ENCODE data around the gene RNF224.

Gene RNF224

DNA sequence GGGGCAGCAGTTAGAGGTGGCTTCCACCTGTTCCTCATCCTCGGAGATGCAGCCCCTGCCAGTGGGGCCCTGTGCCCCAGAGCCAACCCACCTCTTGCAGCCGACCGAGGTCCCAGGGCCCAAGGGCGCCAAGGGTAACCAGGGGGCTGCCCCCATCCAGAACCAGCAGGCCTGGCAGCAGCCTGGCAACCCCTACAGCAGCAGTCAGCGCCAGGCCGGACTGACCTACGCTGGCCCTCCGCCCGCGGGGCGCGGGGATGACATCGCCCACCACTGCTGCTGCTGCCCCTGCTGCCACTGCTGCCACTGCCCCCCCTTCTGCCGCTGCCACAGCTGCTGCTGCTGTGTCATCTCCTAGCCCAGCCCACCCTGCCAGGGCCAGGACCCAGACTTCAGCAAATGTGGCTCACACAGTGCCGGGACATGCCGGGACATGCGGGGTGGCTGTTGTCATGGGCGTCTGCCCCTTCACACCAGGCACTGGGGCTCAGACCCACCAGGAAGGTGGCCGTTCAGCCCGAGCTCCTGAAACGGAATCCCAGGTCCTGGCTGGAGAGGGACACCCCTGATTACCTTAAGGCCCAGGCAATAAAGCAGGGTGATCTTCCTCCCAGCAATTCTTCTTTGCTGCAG is 1.5 kb upstream of the RNF224 start:
- DNase-seq = no peak

DNA sequence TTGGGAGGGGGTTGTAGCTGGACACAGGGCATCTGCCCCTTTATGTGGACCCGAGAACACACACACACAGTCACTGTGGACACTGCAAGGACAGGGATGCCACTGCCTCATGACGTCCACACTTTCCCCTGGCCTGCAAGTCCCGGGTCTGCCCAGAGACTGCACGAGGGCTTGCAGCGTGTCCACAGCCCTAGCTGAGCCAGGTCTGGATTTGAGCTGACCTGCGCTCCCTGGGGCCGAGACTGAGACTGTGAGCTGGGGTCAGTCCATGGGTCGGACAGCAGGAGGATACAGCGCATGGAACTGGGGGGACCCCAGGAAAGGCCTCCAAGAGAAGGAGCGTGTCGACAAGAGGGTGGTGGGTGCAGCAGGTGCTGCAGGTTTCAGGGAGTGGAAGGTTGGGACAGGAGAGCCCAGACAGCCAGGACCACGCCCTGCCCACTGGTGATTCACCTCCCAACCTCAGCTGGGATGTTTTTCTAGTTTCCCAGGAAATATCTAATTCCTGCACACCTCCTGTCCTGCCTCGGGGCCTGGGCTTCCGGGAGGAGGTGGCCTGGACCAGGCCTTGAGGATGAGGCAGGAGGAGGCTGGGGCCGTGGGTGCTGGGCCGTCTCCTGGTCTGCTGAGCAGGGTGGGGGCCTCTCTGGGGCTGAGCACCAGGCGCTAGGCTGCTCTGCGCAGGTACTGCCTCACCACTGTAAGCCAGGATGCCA is 806 bp upstream of the RNF224 start:
- no peak for DNase-seq

DNA sequence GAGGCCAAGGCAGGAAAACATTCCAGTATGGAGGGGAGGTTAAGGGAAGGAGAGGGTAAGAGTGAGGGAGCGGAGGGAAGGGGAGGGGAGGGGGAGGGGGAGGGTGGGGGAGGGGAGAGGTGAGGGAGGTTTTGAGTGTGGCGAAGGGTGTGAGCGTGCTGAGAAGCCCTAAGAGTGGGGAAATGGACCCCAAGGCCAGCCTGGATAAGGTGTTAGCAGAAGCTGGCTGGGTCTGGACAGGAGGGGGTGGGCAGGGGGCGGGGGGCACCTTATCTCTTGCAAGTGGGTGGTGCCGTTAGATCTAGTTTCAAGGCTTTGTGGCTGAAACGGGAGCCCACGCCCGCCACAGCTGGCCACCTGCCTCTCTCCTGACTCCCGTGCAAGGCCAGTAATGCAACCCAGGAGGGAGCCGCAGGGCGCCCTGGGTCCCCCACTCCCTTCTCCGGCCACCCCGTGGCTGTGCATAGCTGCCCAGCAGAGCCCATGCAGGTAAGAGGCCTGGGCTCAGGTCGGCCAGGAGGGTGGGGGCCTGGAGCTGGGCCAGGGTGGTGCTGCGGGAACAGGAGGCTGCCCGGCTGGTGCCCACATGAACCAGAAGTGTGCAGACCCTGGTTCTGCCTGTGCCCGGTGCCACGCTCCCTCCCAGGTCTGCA is 677 bp downstream of the RNF224 start:
- no peak for DNase-seq

GRCh38 chr9:137228506-137228967 is 1.2 kb downstream of the RNF224 start:
- DNase-seq = no peak

DNA sequence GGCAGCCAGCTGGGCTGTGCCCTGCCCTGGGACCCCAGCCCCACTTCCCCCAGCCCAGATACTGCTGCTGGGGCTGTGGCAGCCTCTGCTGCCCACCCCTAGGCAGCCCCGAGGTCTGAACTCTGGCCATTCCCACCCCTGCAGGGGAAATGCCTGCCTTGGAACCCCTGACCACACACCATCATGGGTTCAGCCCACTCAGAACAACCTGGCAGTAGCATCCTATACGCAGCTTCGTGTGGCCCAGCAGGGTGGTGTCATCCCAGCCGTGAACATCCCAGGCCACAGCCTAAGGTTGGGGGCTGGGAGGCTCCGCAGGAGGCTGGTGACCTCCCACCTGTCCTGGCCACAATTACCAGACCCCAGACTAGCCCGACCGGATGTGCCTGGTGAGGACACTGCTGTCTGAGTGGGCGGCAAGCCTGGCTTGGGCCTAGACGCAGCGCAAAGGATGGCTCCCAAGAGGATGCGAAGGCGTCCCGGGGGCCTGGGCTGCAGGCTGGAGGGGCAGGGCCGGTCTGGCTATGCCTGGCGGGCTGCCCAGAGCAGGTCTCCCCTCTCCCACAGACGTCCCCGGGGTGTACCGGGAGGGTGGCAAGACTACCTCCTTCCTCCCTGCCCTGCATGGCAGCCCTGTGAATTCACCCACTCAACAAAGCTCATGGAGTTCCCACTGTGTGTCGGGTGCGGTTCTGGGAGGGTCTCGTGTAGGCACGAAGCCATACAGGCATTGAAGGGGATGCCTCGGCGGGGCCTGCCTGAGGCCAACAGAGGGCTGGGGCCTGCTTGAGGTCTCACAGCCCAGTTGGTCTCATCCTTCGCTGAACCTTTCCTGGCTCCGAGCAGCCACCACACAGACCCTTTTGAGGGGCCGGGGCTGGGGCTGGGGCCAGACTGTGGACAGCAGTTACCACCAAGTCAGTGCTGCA is 1.9 kb downstream of the RNF224 start:
- DNase-seq = no peak

- DNase-seq = no peak
These were observed 2.8 kb downstream of the RNF224 start for GRCh38 chr9:137229903-137230704.

GRCh38 chr9:137230705-137231371 is 3.5 kb downstream of the RNF224 start, which contains the start of gene SLC34A3:
Gene SLC34A3 (plus strand): TSS chr9:137230901. CDS start chr9:137231703, 802 bp downstream.
- no peak for DNase-seq

- DNase-seq = no peak
These were observed 4.2 kb downstream of the RNF224 start for GRCh38 chr9:137231372-137232039.

GRCh38 chr9:137232101-137232500 is 4.8 kb downstream of the RNF224 start:
- no peak for DNase-seq

DNA sequence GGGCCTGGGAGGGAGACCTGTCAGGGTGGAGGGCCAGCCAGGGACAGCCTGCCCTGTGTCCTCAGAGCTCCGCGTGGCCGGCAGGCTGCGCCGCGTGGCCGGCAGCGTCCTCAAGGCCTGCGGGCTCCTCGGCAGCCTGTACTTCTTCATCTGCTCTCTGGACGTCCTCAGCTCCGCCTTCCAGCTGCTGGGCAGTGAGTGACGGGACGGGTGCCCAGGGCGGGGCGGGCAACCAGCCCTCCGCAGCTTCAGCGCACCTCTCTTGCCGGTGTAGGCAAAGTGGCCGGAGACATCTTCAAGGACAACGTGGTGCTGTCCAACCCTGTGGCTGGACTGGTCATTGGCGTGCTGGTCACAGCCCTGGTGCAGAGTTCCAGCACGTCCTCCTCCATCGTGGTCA is 5.2 kb downstream of the RNF224 start:
- DNase-seq = no peak

DNA sequence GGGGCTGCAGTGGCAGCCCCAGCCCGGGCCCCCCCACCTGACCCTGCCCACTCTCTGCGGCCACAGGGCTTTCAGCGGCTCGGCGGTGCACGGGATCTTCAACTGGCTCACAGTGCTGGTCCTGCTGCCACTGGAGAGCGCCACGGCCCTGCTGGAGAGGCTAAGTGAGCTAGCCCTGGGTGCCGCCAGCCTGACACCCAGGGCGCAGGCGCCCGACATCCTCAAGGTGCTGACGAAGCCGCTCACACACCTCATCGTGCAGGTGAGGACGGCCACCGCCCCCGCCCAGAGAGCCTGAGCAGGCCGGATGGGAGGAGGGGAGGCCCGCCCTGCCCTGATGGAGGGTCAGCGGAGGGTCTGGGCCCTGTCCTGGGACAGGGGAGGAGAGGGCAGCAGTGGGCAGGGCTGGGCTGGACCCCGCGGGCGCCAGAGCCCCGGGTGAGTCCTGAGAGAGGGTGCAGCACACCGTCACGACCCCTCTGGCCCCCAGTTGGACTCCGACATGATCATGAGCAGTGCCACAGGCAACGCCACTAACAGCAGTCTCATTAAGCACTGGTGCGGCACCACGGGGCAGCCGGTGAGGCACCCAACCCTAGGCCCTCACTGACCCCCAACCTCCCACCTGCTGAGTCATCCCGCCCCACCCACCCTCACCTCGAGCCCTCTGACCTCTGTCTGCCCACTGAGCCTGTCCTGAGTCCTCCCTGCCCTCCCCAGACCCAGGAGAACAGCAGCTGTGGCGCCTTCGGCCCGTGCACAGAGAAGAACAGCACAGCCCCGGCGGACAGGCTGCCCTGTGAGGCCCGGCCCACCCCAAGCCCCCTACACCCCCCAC is 6.1 kb downstream of the RNF224 start:
- DNase-seq = no peak

- no peak for DNase-seq
These were observed 6.9 kb downstream of the RNF224 start for GRCh38 chr9:137234055-137234697.

GRCh38 chr9:137234758-137235423 is 7.6 kb downstream of the RNF224 start:
- DNase-seq = no peak

- no peak for DNase-seq
These were observed 8.3 kb downstream of the RNF224 start for GRCh38 chr9:137235424-137236237.

- peak in 50 of 51 donors; percentile 10 to 89 (median 68) for DNase-seq
These were observed 9.1 kb downstream of the RNF224 start for GRCh38 chr9:137236238-137236935.

GRCh38 chr9:137236936-137237421 is 9.7 kb downstream of the RNF224 start:
- DNase-seq = peak in 3 of 51 donors; percentile 18 to 30 (median 18)
